ENCODE results near the gene ACTR5.

The ACTR5 gene

GRCh38 chr20:38771621-38772020 lies 23.4 kb downstream of the ACTR5 start:
- Histone ChIP-seq H3K4me1 (ENCODE audit: control extremely low read depth in 1 of 4, control insufficient read depth in 4 of 4, insufficient read depth in 4 of 4, low read length in 3 of 4) (no peaks in the 10 kb centered on the region), H3K36me3 (ENCODE audit: control insufficient read depth in 4 of 4, insufficient read depth in 4 of 4, low read length in 3 of 4) (peaks cover 26 to 82% (median 50%) of the 10 kb centered on the region in 4 experiments), H3K4me3 (ENCODE audit: control insufficient read depth in 1 of 7, extremely low read depth in 1 of 7, insufficient read depth in 4 of 7, low read depth in 2 of 7, low read length in 6 of 7) (no peak overlapping the region), H3K9me3 (ENCODE audit: control extremely low read depth in 1 of 5, control insufficient read depth in 4 of 5, insufficient read depth in 2 of 5, low read depth in 1 of 5, low read length in 4 of 5) (peaks cover 3 to 10% (median 8%) of the 10 kb centered on the region in 5 experiments), H3K27ac (ENCODE audit: insufficient read depth in 1 of 2, low read depth in 1 of 2, low read length in 2 of 2, poor library complexity in 1 of 2, severe bottlenecking in 2 of 2) (no peak overlapping the region), H3K27me3 (replicated peaks in 2 of 5; ENCODE audit: control insufficient read depth in 4 of 5, insufficient read depth in 5 of 5, low read length in 4 of 5) (no peaks in the 10 kb centered on the region)
- ChIA-PET CTCF (interaction anchor here (0.8 to 1.6 kb wide), 2 partner anchors 20 to 121 kb away, joined by 3 read pairs; no protein-coding TSS in a partner anchor), POLR2A (interaction anchor here (1.3 kb wide), 1 partner anchor 35 kb away, joined by 3 read pairs; no protein-coding TSS in a partner anchor)
- no peak for DNase-seq
- WGBS (ENCODE audit: insufficient coverage) = 81% methylated on average over 3 of the region's 7 CpGs

DNA sequence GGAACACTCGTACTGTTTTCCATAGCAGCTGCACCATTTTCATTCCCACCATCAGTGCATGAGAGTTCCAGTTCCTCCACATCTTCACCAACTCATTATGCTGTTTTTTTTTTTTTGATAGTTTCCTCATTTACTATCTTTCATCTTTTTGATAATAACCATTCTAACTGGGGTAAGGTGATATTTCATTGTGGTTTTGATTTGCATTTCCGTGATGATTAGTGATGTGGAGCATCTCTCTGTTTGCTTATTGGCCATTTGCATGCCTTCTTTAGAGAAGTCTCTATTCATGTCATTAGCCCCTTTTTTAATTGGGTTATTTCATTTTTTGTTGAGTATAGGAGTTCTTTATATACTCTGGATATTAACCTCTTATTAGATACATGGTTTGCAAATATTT lies 25.9 kb downstream of the ACTR5 start:
- H3K36me3 ChIP-seq (ENCODE audit: control insufficient read depth in 4 of 4, insufficient read depth in 4 of 4, low read length in 3 of 4) = peaks cover 18 to 60% (median 34%) of the 10 kb centered on the region in 4 experiments
- no peak for DNase-seq
- POLR2A ChIA-PET = no interaction called here
- no peak overlapping the region for H3K27ac ChIP-seq (ENCODE audit: insufficient read depth in 1 of 2, low read depth in 1 of 2, low read length in 2 of 2, poor library complexity in 1 of 2, severe bottlenecking in 2 of 2)
- no peak overlapping the region for H3K4me3 ChIP-seq (ENCODE audit: control insufficient read depth in 1 of 7, extremely low read depth in 1 of 7, insufficient read depth in 4 of 7, low read depth in 2 of 7, low read length in 6 of 7)
- no peaks in the 10 kb centered on the region for H3K4me1 ChIP-seq (ENCODE audit: control extremely low read depth in 1 of 4, control insufficient read depth in 4 of 4, insufficient read depth in 4 of 4, low read length in 3 of 4)
- WGBS (ENCODE audit: insufficient coverage) = no CpG with 5 or more reads among the region's 2 CpGs
- H3K27me3 ChIP-seq (replicated peaks in 2 of 5; ENCODE audit: control insufficient read depth in 4 of 5, insufficient read depth in 5 of 5, low read length in 4 of 5) = no peaks in the 10 kb centered on the region
- CTCF ChIA-PET = no interaction called here
- peaks cover 3 to 10% (median 8%) of the 10 kb centered on the region in 5 experiments for H3K9me3 ChIP-seq (ENCODE audit: control extremely low read depth in 1 of 5, control insufficient read depth in 4 of 5, insufficient read depth in 2 of 5, low read depth in 1 of 5, low read length in 4 of 5)

DNA sequence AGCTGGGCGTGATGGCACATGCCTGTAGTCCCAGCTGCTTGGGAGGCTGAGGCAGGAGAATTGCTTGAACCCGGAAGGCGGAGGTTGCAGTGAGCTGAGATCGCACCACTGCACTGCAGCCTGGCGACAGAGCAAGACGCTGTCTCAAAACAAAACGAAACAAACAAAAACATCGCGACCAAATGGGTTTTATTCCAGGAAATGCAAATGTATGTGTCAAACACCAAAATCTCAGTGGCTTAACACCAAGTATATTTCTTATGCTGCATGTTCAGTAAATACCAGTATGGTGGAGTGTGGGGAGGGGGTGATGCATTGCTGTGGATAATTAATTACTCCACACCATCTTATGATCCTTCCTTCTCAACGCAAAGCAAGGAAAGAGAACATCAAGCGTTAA lies 28.1 kb downstream of the ACTR5 start:
- Histone ChIP-seq H3K27me3 (replicated peaks in 2 of 5; ENCODE audit: control insufficient read depth in 4 of 5, insufficient read depth in 5 of 5, low read length in 4 of 5) (no peaks in the 10 kb centered on the region), H3K36me3 (ENCODE audit: control insufficient read depth in 4 of 4, insufficient read depth in 4 of 4, low read length in 3 of 4) (peaks cover 17 to 39% (median 22%) of the 10 kb centered on the region in 4 experiments), H3K4me3 (ENCODE audit: control insufficient read depth in 1 of 7, extremely low read depth in 1 of 7, insufficient read depth in 4 of 7, low read depth in 2 of 7, low read length in 6 of 7) (no peak overlapping the region), H3K9me3 (ENCODE audit: control extremely low read depth in 1 of 5, control insufficient read depth in 4 of 5, insufficient read depth in 2 of 5, low read depth in 1 of 5, low read length in 4 of 5) (peaks cover 3 to 10% (median 8%) of the 10 kb centered on the region in 5 experiments), H3K27ac (ENCODE audit: insufficient read depth in 1 of 2, low read depth in 1 of 2, low read length in 2 of 2, poor library complexity in 1 of 2, severe bottlenecking in 2 of 2) (no peak overlapping the region), H3K4me1 (ENCODE audit: control extremely low read depth in 1 of 4, control insufficient read depth in 4 of 4, insufficient read depth in 4 of 4, low read length in 3 of 4) (no peaks in the 10 kb centered on the region)
- CTCF ChIA-PET = no interaction called here
- WGBS (ENCODE audit: insufficient coverage) = 93% methylated on average over 8 of the region's 11 CpGs
- POLR2A ChIA-PET = no interaction called here
- no peak for DNase-seq

- no peaks in the 10 kb centered on the region for H3K4me1 ChIP-seq (ENCODE audit: control extremely low read depth in 1 of 4, control insufficient read depth in 4 of 4, insufficient read depth in 4 of 4, low read length in 3 of 4)
- ChIA-PET POLR2A (no interaction called here), CTCF (interaction anchor here (1.3 kb wide), 1 partner anchor 11 kb away, joined by 7 read pairs; no protein-coding TSS in a partner anchor)
- 90% methylated on average over 15 of the region's 19 CpGs for WGBS (ENCODE audit: insufficient coverage)
- peaks cover 0 to 1% (median 0%) of the 10 kb centered on the region in 5 experiments for H3K9me3 ChIP-seq (ENCODE audit: control extremely low read depth in 1 of 5, control insufficient read depth in 4 of 5, insufficient read depth in 2 of 5, low read depth in 1 of 5, low read length in 4 of 5)
- H3K27me3 ChIP-seq (replicated peaks in 2 of 5; ENCODE audit: control insufficient read depth in 4 of 5, insufficient read depth in 5 of 5, low read length in 4 of 5) = no peaks in the 10 kb centered on the region
- no peak overlapping the region for H3K27ac ChIP-seq (ENCODE audit: insufficient read depth in 1 of 2, low read depth in 1 of 2, low read length in 2 of 2, poor library complexity in 1 of 2, severe bottlenecking in 2 of 2)
- peaks cover 0 to 9% (median 2%) of the 10 kb centered on the region in 4 experiments for H3K36me3 ChIP-seq (ENCODE audit: control insufficient read depth in 4 of 4, insufficient read depth in 4 of 4, low read length in 3 of 4)
- no peak overlapping the region for H3K4me3 ChIP-seq (ENCODE audit: control insufficient read depth in 1 of 7, extremely low read depth in 1 of 7, insufficient read depth in 4 of 7, low read depth in 2 of 7, low read length in 6 of 7)
- no peak for DNase-seq
Measured at GRCh38 chr20:38779247-38780097, 31.2 kb downstream of the ACTR5 start.

GRCh38 chr20:38782275-38782674 lies 34.0 kb downstream of the ACTR5 start:
- Histone ChIP-seq H3K4me3 (ENCODE audit: control insufficient read depth in 1 of 7, extremely low read depth in 1 of 7, insufficient read depth in 4 of 7, low read depth in 2 of 7, low read length in 6 of 7) (no peak overlapping the region), H3K4me1 (ENCODE audit: control extremely low read depth in 1 of 4, control insufficient read depth in 4 of 4, insufficient read depth in 4 of 4, low read length in 3 of 4) (no peaks in the 10 kb centered on the region), H3K36me3 (ENCODE audit: control insufficient read depth in 4 of 4, insufficient read depth in 4 of 4, low read length in 3 of 4) (no peaks in the 10 kb centered on the region), H3K9me3 (ENCODE audit: control extremely low read depth in 1 of 5, control insufficient read depth in 4 of 5, insufficient read depth in 2 of 5, low read depth in 1 of 5, low read length in 4 of 5) (no peaks in the 10 kb centered on the region), H3K27ac (ENCODE audit: insufficient read depth in 1 of 2, low read depth in 1 of 2, low read length in 2 of 2, poor library complexity in 1 of 2, severe bottlenecking in 2 of 2) (no peak overlapping the region), H3K27me3 (replicated peaks in 2 of 5; ENCODE audit: control insufficient read depth in 4 of 5, insufficient read depth in 5 of 5, low read length in 4 of 5) (no peaks in the 10 kb centered on the region)
- DNase-seq = no peak
- WGBS (ENCODE audit: insufficient coverage) = 100% methylated on average over 1 of the region's 3 CpGs
- CTCF ChIA-PET = no interaction called here
- POLR2A ChIA-PET = no interaction called here

- no peak for DNase-seq
- 97% methylated on average over 7 of the region's 7 CpGs for WGBS (ENCODE audit: insufficient coverage)
- no peak overlapping the region for H3K4me3 ChIP-seq (ENCODE audit: control insufficient read depth in 1 of 7, extremely low read depth in 1 of 7, insufficient read depth in 4 of 7, low read depth in 2 of 7, low read length in 6 of 7)
- H3K27me3 ChIP-seq (replicated peaks in 2 of 5; ENCODE audit: control insufficient read depth in 4 of 5, insufficient read depth in 5 of 5, low read length in 4 of 5) = no peaks in the 10 kb centered on the region
- no peaks in the 10 kb centered on the region for H3K9me3 ChIP-seq (ENCODE audit: control extremely low read depth in 1 of 5, control insufficient read depth in 4 of 5, insufficient read depth in 2 of 5, low read depth in 1 of 5, low read length in 4 of 5)
- H3K27ac ChIP-seq (ENCODE audit: insufficient read depth in 1 of 2, low read depth in 1 of 2, low read length in 2 of 2, poor library complexity in 1 of 2, severe bottlenecking in 2 of 2) = no peak overlapping the region
- CTCF ChIA-PET = interaction anchor here (0.8 to 2.9 kb wide), 7 partner anchors 11 to 130 kb away, joined by 3 to 11 read pairs (median 4); no protein-coding TSS in a partner anchor
- peaks cover 0 to 2% (median 0%) of the 10 kb centered on the region in 4 experiments for H3K4me1 ChIP-seq (ENCODE audit: control extremely low read depth in 1 of 4, control insufficient read depth in 4 of 4, insufficient read depth in 4 of 4, low read length in 3 of 4)
- POLR2A ChIA-PET = interaction anchor here (1.1 kb wide), 1 partner anchor 18 kb away, joined by 3 read pairs; the partner anchor contains the start of gene PPP1R16B
- no peaks in the 10 kb centered on the region for H3K36me3 ChIP-seq (ENCODE audit: control insufficient read depth in 4 of 4, insufficient read depth in 4 of 4, low read length in 3 of 4)
Measured at GRCh38 chr20:38787870-38788269, 39.6 kb downstream of the ACTR5 start.
